Measurements from ENCODE around the gene SMARCD3. TPM values are rescaled to one million over a fixed set of nuclear protein-coding genes. Genes with fewer than 3 reads are reported as not detected.

Gene SMARCD3
- total and polyA plus RNA-seq, 9 of the 15 experiments (the other 6 are each of a cell fraction or from before 2014, with no cell fraction given) = 0.43 to 3.6 (median 2.6) TPM

GRCh38 chr7:151232917-151233701 lies 15.4 kb downstream of the SMARCD3 start (continued):
- TF ChIP-seq PRDM10 (IDR thresholded peaks at IDR 0.05; ENCODE audit: partially characterized antibody) (no peak), ZBTB33 (CRISPR knock-in tag; IDR thresholded peaks at IDR 0.05) (no peak), EHMT2 (IDR thresholded peaks at IDR 0.05) (0 out of 2 replicates have a peak, but pooled peaks have one; percentile 38), TFAP4 (CRISPR knock-in tag; IDR thresholded peaks at IDR 0.05; ENCODE audit: borderline replicate concordance) (peak; percentile 76; the same call in 1 of the 2 replicates), ZNF583 (CRISPR knock-in tag; IDR thresholded peaks at IDR 0.05) (0 out of 2 replicates have a peak, but pooled peaks have one; percentile 49), SRF (CRISPR knock-in tag; IDR thresholded peaks at IDR 0.05) (0 out of 4 replicates have a peak, but pooled peaks of 1 of the 2 experiments have one; percentile 22), PHF8 (IDR thresholded peaks at IDR 0.05; ENCODE audit: borderline replicate concordance, low read length) (no peak; the same call in 1 of the 2 replicates), L3MBTL2 (IDR thresholded peaks at IDR 0.05) (0 out of 2 replicates have a peak, but pooled peaks have one; percentile 32), IRF9 (tag; IDR thresholded peaks at IDR 0.05) (no peak), NFIC (IDR thresholded peaks at IDR 0.05) (0 out of 2 replicates have a peak, but pooled peaks have one; percentile 4), CBFB (CRISPR knock-in tag; IDR thresholded peaks at IDR 0.05) (0 out of 2 replicates have a peak, but pooled peaks have one; percentile 2), ZNF551 (CRISPR knock-in tag; IDR thresholded peaks at IDR 0.05) (no peak), TCF3 (CRISPR knock-in tag; IDR thresholded peaks at IDR 0.05) (peak; percentile 56), MAX (CRISPR knock-in tag; IDR thresholded peaks at IDR 0.05) (0 out of 2 replicates have a peak, but pooled peaks have one; percentile 43), VEZF1 (CRISPR knock-in tag; IDR thresholded peaks at IDR 0.05) (no peak), ATF7 (IDR thresholded peaks at IDR 0.05) (peak; percentile 56), MEIS2 (IDR thresholded peaks at IDR 0.05; ENCODE audit: partially characterized antibody) (peak; percentile 58)

Data from K562 (cell line).